HUES6 (cell line): Measurements from ENCODE around the gene MLF2.

Source experiments
- H3K27ac ChIP-seq: 2 replicates; pipeline ENCODE4 v1.7.0; 2013; ENCODE audit warnings: low read depth, mild to moderate bottlenecking, low read length, inconsistent platforms
- H3K27me3 ChIP-seq: 2 replicates; pipeline ENCODE4 v1.6.1; 2013; ENCODE audit warnings: low read length; ENCODE audit not compliant: control insufficient read depth, insufficient read depth
- H3K36me3 ChIP-seq: 2 replicates; pipeline ENCODE4 v1.6.1; 2013; ENCODE audit warnings: low read length; ENCODE audit not compliant: control insufficient read depth, insufficient read depth
- H3K4me1 ChIP-seq: 2 replicates; pipeline ENCODE4 v1.6.1; 2013; ENCODE audit warnings: low read length; ENCODE audit not compliant: control insufficient read depth, insufficient read depth
- H3K4me3 ChIP-seq: 2 replicates; pipeline ENCODE4 v1.5.1; 2013; ENCODE audit warnings: low read depth, low read length
- H3K9ac ChIP-seq: one replicate; pipeline ENCODE4 v1.6.1; 2013; ENCODE audit warnings: mild to moderate bottlenecking, low read length
- H3K9me3 ChIP-seq: 2 replicates; pipeline ENCODE4 v1.6.1; 2013; ENCODE audit warnings: low read depth, low read length; ENCODE audit not compliant: control insufficient read depth, insufficient read depth

MLF2 gene

DNA sequence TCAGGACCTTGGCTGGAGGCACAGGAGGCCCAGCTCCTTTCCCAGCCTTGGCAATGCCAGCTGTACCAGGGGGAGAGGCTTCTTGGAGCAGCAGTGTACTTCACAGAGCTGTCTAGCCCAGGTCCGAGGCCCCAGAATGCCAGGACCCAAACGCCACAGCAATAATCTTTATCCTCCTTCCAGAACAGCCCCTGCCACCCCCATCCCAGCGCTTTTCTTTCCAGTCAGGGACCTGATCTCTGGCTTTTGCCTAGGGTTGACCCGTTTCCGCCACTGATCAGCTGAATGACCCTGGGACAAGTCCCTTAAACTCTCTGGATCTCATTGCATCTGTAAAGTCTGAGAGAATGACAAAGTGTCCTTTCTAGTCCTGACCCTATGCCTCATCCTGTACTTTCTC is 24.4 kb upstream of the MLF2 start:
- Histone ChIP-seq H3K9me3 (no peaks in the 10 kb centered on the region), H3K4me1 (peaks cover 19% of the 10 kb centered on the region), H3K4me3 (no peak overlapping the region), H3K9ac (no peak overlapping the region), H3K27ac (no peak overlapping the region), H3K27me3 (peaks cover 53% of the 10 kb centered on the region), H3K36me3 (peaks cover 6% of the 10 kb centered on the region)

- Histone ChIP-seq H3K9ac (no peak overlapping the region), H3K9me3 (no peaks in the 10 kb centered on the region), H3K4me3 (no peak overlapping the region), H3K4me1 (peaks cover 27% of the 10 kb centered on the region), H3K27me3 (peaks cover 59% of the 10 kb centered on the region), H3K27ac (no peak overlapping the region), H3K36me3 (peaks cover 16% of the 10 kb centered on the region)
These were observed 22.5 kb upstream of the MLF2 start for GRCh38 chr12:6775185-6776174.

DNA sequence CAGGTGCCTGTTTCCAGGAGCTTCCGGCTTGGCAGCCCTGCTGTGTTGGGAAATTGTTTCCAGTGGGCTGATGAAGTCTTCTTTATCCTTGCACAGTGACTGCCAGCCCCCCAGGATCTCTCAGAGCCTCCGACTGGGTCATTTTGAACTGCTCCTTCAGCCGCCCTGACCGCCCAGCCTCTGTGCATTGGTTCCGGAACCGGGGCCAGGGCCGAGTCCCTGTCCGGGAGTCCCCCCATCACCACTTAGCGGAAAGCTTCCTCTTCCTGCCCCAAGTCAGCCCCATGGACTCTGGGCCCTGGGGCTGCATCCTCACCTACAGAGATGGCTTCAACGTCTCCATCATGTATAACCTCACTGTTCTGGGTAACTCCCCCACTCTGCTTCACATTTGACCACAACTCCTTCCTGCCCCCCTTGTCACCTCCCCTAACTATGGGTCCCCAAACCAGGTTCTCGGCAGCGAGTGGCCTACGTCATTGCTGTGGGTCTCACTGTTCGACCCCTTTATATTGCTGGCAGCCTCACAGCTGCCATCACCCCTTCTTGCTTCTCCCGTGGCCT is 21.6 kb upstream of the MLF2 start:
- Histone ChIP-seq H3K36me3 (peaks cover 25% of the 10 kb centered on the region), H3K4me3 (no peak overlapping the region), H3K27ac (no peak overlapping the region), H3K9me3 (no peaks in the 10 kb centered on the region), H3K27me3 (peaks cover 59% of the 10 kb centered on the region), H3K9ac (no peak overlapping the region), H3K4me1 (peaks cover 28% of the 10 kb centered on the region)

- Histone ChIP-seq H3K27me3 (peaks cover 59% of the 10 kb centered on the region), H3K9ac (peak overlapping the region; percentile 15), H3K4me1 (peaks cover 33% of the 10 kb centered on the region), H3K36me3 (peaks cover 29% of the 10 kb centered on the region), H3K9me3 (no peaks in the 10 kb centered on the region), H3K4me3 (peak overlapping the region; percentile 48), H3K27ac (no peak overlapping the region)
These were observed 20.8 kb upstream of the MLF2 start for GRCh38 chr12:6773590-6774351.

DNA sequence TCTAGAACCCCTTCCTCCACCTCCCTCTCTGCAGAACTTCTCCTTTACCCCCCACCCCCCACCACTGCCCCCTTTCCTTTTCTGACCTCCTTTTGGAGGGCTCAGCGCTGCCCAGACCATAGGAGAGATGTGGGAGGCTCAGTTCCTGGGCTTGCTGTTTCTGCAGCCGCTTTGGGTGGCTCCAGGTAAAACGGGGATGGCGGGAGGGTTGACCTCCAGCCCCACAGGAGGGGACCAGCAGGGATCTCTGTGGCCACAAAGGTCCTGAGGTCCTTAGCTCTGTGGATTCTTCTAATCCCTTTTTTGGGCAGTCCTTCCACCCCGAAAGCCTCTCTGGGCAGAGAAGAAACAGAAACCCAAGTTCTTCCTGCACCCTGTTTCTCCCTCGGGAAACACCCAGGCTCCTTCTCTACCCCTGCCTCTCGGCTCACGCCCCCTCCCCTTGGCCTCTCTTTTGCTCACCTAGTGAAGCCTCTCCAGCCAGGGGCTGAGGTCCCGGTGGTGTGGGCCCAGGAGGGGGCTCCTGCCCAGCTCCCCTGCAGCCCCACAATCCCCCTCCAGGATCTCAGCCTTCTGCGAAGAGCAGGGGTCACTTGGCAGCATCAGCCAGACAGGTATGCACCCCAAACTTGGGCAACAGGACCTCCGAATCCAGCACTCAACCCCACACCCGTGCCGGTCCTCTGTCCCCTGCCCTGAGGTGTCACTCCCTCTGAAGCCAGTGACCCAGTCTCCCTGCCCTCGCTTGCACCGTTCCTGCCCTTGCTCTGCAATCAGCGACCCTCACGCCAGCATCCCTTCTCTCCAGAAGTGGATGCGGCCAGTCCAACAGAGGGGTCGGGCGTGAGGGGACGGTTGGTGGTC is 20.0 kb upstream of the MLF2 start:
- Histone ChIP-seq H3K9me3 (no peaks in the 10 kb centered on the region), H3K27me3 (peaks cover 53% of the 10 kb centered on the region), H3K4me1 (peaks cover 39% of the 10 kb centered on the region), H3K27ac (no peak overlapping the region), H3K4me3 (peak overlapping the region; percentile 48), H3K9ac (no peak overlapping the region), H3K36me3 (peaks cover 29% of the 10 kb centered on the region)

DNA sequence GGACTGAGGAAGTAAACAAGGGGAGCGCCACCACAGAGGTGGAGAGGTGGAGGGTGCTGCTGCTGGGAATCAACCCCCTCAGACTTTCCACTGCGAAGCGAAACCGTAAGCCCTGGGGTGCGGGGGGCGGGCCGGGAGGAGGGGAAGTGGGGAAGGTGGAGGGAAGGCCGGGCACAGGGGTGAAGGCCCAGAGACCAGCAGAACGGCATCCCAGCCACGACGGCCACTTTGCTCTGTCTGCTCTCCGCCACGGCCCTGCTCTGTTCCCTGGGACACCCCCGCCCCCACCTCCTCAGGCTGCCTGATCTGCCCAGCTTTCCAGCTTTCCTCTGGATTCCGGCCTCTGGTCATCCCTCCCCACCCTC is 19.4 kb upstream of the MLF2 start, which contains the start of gene LAG3:
TSS of gene LAG3 (plus strand) at position 190 of the 365 bp plus-strand sequence. CDS start 333 bp downstream, outside the sequence.
- Histone ChIP-seq H3K36me3 (peaks cover 29% of the 10 kb centered on the region), H3K27ac (no peak within 1 kb of the TSS), H3K4me3 (peak within 1 kb of the TSS; percentile 48), H3K27me3 (peaks cover 47% of the 10 kb centered on the region), H3K9ac (no peak within 1 kb of the TSS), H3K9me3 (no peaks in the 10 kb centered on the region), H3K4me1 (peaks cover 35% of the 10 kb centered on the region)

GRCh38 chr12:6771509-6772330 is 18.8 kb upstream of the MLF2 start:
- H3K27me3 ChIP-seq: peaks cover 41% of the 10 kb centered on the region
- H3K9me3 ChIP-seq: no peaks in the 10 kb centered on the region
- peaks cover 35% of the 10 kb centered on the region for H3K4me1 ChIP-seq
- H3K9ac ChIP-seq: no peak overlapping the region
- no peak overlapping the region for H3K27ac ChIP-seq
- no peak overlapping the region for H3K4me3 ChIP-seq
- peaks cover 29% of the 10 kb centered on the region for H3K36me3 ChIP-seq

GRCh38 chr12:6771091-6771495 is 18.2 kb upstream of the MLF2 start:
- no peaks in the 10 kb centered on the region for H3K9me3 ChIP-seq
- no peak overlapping the region for H3K9ac ChIP-seq
- peaks cover 35% of the 10 kb centered on the region for H3K4me1 ChIP-seq
- H3K4me3 ChIP-seq: no peak overlapping the region
- H3K27ac ChIP-seq: no peak overlapping the region
- H3K36me3 ChIP-seq: peaks cover 29% of the 10 kb centered on the region
- peaks cover 38% of the 10 kb centered on the region for H3K27me3 ChIP-seq

DNA sequence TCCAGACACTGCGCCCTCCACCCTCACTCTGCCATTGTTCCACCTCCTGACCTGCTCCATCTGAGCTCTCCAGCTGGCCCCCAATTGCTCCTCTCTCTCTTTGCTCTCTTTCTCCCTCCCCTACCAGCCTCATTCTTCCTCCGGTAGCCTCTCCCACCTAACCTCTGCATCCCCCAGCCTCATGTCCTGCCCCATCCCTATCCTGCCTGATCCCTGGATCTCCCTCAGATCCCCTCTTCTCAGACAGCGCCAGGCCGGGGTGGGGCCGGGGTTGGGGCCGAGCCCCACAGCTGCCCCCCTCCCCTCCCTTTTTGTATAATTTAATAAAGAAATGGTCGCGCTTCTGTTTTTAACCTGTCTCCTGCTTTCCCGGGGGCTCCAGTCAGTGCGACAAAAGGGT is 17.7 kb upstream of the MLF2 start:
- Histone ChIP-seq H3K36me3 (peaks cover 29% of the 10 kb centered on the region), H3K9me3 (no peaks in the 10 kb centered on the region), H3K27me3 (peaks cover 36% of the 10 kb centered on the region), H3K4me1 (peaks cover 35% of the 10 kb centered on the region), H3K4me3 (no peak overlapping the region), H3K27ac (no peak overlapping the region), H3K9ac (no peak overlapping the region)

GRCh38 chr12:6770094-6770493 is 17.2 kb upstream of the MLF2 start:
- H3K4me3 ChIP-seq: no peak overlapping the region
- H3K9ac ChIP-seq: no peak overlapping the region
- peaks cover 32% of the 10 kb centered on the region for H3K27me3 ChIP-seq
- H3K4me1 ChIP-seq: peaks cover 39% of the 10 kb centered on the region
- H3K9me3 ChIP-seq: no peaks in the 10 kb centered on the region
- no peak overlapping the region for H3K27ac ChIP-seq
- peaks cover 26% of the 10 kb centered on the region; the same call in 1 of the 2 replicates for H3K36me3 ChIP-seq
